Kidney glomerular epithelial cell (primary cell): ENCODE measurements around the gene ESF1.

Source experiments
- DNase-seq: peaks from one replicate; lab custom pipeline; 2025; lab: John Stamatoyannopoulos, UW

The ESF1 gene

GRCh38 chr20:13678944-13679343, 105.8 kb downstream of the ESF1 start:
- no peak for DNase-seq

GRCh38 chr20:13677241-13677640, 107.5 kb downstream of the ESF1 start:
- DNase-seq: no peak

GRCh38 chr20:13676682-13677081, 108.0 kb downstream of the ESF1 start:
- no peak for DNase-seq

- DNase-seq: no peak
Observed at GRCh38 chr20:13672690-13673089, 112.0 kb downstream of the ESF1 start.

- peak; percentile 20 for DNase-seq
Observed at GRCh38 chr20:13671916-13672378, 112.8 kb downstream of the ESF1 start.

- DNase-seq: no peak
Observed at GRCh38 chr20:13671512-13671911, 113.2 kb downstream of the ESF1 start.

- DNase-seq: no peak
Observed at GRCh38 chr20:13670160-13670559, 114.6 kb downstream of the ESF1 start.

- no peak for DNase-seq
Observed at GRCh38 chr20:13665709-13666395, 118.9 kb downstream of the ESF1 start.
